Neural progenitor cell (in vitro differentiated cells): ENCODE measurements around the gene SND1. TPM values are rescaled to one million over a fixed set of nuclear protein-coding genes. Genes with fewer than 3 reads are reported as not detected.

ENCODE experiments used
- DNase-seq: peaks from one replicate; pipeline ENCODE4 v3.0.0-alpha.2; 2016; ENCODE audit warnings: low spot score
- H2AFZ ChIP-seq: fragments of 200-600 bp; sonication (generic); replicated peaks from 2 replicates; pipeline ENCODE4 v1.6.1; 2016; ENCODE audit warnings: antibody characterized with exemption
- H3F3A ChIP-seq: fragments of 200-600 bp; sonication (generic); 2 replicates; pipeline ENCODE4 v1.6.1; 2016; ENCODE audit warnings: antibody characterized with exemption, low read depth
- H3K27ac ChIP-seq: fragments of 200-600 bp; sonication (generic); 2 replicates; pipeline ENCODE4 v1.5.1; 2016; ENCODE audit warnings: mild to moderate bottlenecking
- H3K27me3 ChIP-seq: fragments of 200-600 bp; sonication (generic); 2 replicates; pipeline ENCODE4 v1.6.1; 2016; ENCODE audit warnings: mild to moderate bottlenecking, moderate library complexity
- H3K36me3 ChIP-seq: fragments of 200-600 bp; sonication (generic); 2 replicates; pipeline ENCODE4 v1.5.1; 2016
- H3K4me1 ChIP-seq: fragments of 200-600 bp; sonication (generic); 2 replicates; pipeline ENCODE4 v1.6.1; 2016; ENCODE audit warnings: mixed run types
- H3K4me2 ChIP-seq: fragments of 200-600 bp; sonication (generic); 2 replicates; pipeline ENCODE4 v1.6.1; 2016
- H3K4me3 ChIP-seq: fragments of 200-600 bp; sonication (generic); 2 replicates; pipeline ENCODE4 v1.5.1; 2016
- H3K79me2 ChIP-seq: fragments of 200-600 bp; sonication (generic); 2 replicates; pipeline ENCODE4 v1.6.1; 2016; ENCODE audit warnings: low read depth
- H3K9ac ChIP-seq: fragments of 200-600 bp; sonication (generic); 2 replicates; pipeline ENCODE4 v1.6.1; 2016
- H3K9me3 ChIP-seq: fragments of 200-600 bp; sonication (generic); 2 replicates; pipeline ENCODE4 v1.5.1; 2016; ENCODE audit warnings: low read depth
- H4K20me1 ChIP-seq: fragments of 200-600 bp; sonication (generic); 2 replicates; pipeline ENCODE4 v1.6.1; 2016; ENCODE audit warnings: low read depth
- H3K27ac Mint-ChIP-seq: 3 replicates; pipeline ENCODE4 v1.8.0; 2021; ENCODE audit warnings: mixed read lengths
- H3K27me3 Mint-ChIP-seq: 2 replicates; pipeline ENCODE4 v1.8.0; 2022; ENCODE audit warnings: low read depth, mild to moderate bottlenecking, inconsistent platforms, moderate library complexity, mixed read lengths; ENCODE audit not compliant: insufficient read depth
- H3K36me3 Mint-ChIP-seq: 3 replicates; pipeline ENCODE4 v1.8.0; 2021; ENCODE audit warnings: mixed read lengths
- H3K4me1 Mint-ChIP-seq: 3 replicates; pipeline ENCODE4 v1.8.0; 2021; ENCODE audit warnings: mixed read lengths
- H3K4me3 Mint-ChIP-seq: 3 replicates; pipeline ENCODE4 v1.8.0; 2021; ENCODE audit warnings: mild to moderate bottlenecking, moderate library complexity, mixed read lengths
- H3K9me3 Mint-ChIP-seq: 3 replicates; pipeline ENCODE4 v1.8.0; 2020; ENCODE audit warnings: mixed read lengths
- EZH2 ChIP-seq: fragments of 200-600 bp; sonication (generic); IDR thresholded peaks from 2 replicates; pipeline ENCODE4 v1.6.1; 2017; ENCODE audit warnings: antibody characterized with exemption, mild to moderate bottlenecking, moderate library complexity
- EZH2phosphoT487 ChIP-seq: fragments of 200-600 bp; sonication (generic); IDR thresholded peaks from 2 replicates; pipeline ENCODE4 v1.6.1; 2017; ENCODE audit warnings: antibody characterized with exemption
- total RNA-seq: library from RNA; depleted of rRNA; stranded (reverse); fragments of >200 nt; gene quantifications from 2 replicates; pipeline ENCODE4 v1.2.3, GENCODE V29; 2015; ENCODE audit warnings: low replicate concordance
- TF ChIP-seq, protein P1 (sequence below): fragments of 200-600 bp; sonication (generic); IDR thresholded peaks from 2 replicates; pipeline ENCODE4 v1.5.1; 2017; ENCODE audit warnings: antibody characterized with exemption, mild to moderate bottlenecking

The SND1 gene
- total RNA-seq, 1 donor from 2014 or later = 154 TPM

DNA sequence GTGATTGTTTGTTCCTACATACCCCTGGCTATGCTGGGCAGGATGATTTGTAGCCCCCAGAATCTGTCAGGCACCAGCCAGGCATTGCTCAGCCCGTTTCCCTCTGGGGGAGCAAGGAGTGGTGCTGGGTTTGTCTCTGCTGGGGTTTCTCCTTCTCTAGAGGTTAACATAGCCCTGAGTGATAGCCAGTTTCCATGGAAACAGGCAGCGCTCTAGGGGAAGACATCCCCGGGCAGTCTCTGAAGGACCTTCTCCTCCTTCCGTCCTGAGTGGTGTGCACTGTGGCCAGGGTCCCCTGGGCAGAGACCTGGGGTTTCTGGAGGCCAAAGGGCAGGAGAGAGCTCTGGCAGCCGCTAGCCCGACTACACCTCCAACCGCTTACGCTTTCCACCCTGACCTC, 429.8 kb downstream of the SND1 start:
- no peak for TF ChIP-seq EZH2phosphoT487
- no peak for TF ChIP-seq EZH2
- TF ChIP-seq, protein P1, sequence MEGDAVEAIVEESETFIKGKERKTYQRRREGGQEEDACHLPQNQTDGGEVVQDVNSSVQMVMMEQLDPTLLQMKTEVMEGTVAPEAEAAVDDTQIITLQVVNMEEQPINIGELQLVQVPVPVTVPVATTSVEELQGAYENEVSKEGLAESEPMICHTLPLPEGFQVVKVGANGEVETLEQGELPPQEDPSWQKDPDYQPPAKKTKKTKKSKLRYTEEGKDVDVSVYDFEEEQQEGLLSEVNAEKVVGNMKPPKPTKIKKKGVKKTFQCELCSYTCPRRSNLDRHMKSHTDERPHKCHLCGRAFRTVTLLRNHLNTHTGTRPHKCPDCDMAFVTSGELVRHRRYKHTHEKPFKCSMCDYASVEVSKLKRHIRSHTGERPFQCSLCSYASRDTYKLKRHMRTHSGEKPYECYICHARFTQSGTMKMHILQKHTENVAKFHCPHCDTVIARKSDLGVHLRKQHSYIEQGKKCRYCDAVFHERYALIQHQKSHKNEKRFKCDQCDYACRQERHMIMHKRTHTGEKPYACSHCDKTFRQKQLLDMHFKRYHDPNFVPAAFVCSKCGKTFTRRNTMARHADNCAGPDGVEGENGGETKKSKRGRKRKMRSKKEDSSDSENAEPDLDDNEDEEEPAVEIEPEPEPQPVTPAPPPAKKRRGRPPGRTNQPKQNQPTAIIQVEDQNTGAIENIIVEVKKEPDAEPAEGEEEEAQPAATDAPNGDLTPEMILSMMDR = no peak
- peaks cover 19% of the 10 kb centered on the region for H4K20me1 ChIP-seq
- H3K9me3 Mint-ChIP-seq = no peaks in the 10 kb centered on the region
- no peak overlapping the region for H3K27ac ChIP-seq
- no peaks in the 10 kb centered on the region for H3F3A ChIP-seq
- no peaks in the 10 kb centered on the region for H3K27me3 ChIP-seq
- no peak overlapping the region for H2AFZ ChIP-seq
- DNase-seq = no peak
- no peak overlapping the region for H3K4me3 Mint-ChIP-seq
- H3K4me2 ChIP-seq = no peak overlapping the region
- H3K4me3 ChIP-seq = no peak overlapping the region
- H3K36me3 Mint-ChIP-seq = peaks cover 14% of the 10 kb centered on the region
- peaks cover 8% of the 10 kb centered on the region for H3K27me3 Mint-ChIP-seq
- H3K79me2 ChIP-seq = no peaks in the 10 kb centered on the region
- H3K9ac ChIP-seq = no peak overlapping the region
- H3K4me1 ChIP-seq = peaks cover 9% of the 10 kb centered on the region
- H3K9me3 ChIP-seq = no peaks in the 10 kb centered on the region
- no peak overlapping the region for H3K27ac Mint-ChIP-seq
- H3K36me3 ChIP-seq = no peaks in the 10 kb centered on the region
- peaks cover 44% of the 10 kb centered on the region for H3K4me1 Mint-ChIP-seq

DNA sequence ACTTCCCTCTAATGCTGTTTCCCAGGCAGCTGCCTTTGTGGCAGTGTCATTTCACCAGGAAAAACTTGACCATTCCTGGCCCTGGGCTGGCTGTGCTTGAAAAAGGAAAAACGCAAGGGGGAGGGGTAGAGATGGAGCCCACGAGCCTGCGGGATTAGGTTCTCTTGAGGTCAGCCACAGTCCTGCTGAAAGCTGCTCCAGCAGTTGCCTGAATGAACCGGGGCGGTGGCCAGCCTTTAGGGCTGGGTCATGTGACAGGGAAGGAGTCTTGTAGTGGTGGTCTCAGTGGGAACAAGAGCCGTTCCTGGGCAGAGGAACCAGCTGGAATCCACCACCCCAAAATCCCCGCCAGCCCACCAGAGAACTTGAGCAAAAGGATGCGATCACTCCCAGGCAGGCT, 430.4 kb downstream of the SND1 start:
- Histone ChIP-seq H3K27me3 (no peaks in the 10 kb centered on the region), H3K4me3 (no peak overlapping the region), H3K9me3 (no peaks in the 10 kb centered on the region), H3K9ac (no peak overlapping the region), H3K36me3 (no peaks in the 10 kb centered on the region), H3K79me2 (no peaks in the 10 kb centered on the region), H2AFZ (no peak overlapping the region), H3K4me1 (peaks cover 6% of the 10 kb centered on the region), H4K20me1 (peaks cover 12% of the 10 kb centered on the region), H3K27ac (no peak overlapping the region), H3K4me2 (no peak overlapping the region), H3F3A (no peaks in the 10 kb centered on the region)
- Mint-ChIP-seq H3K4me1 (peaks cover 39% of the 10 kb centered on the region), H3K36me3 (peaks cover 20% of the 10 kb centered on the region), H3K4me3 (peak overlapping the region; percentile 64), H3K27ac (peak overlapping the region; percentile 37), H3K27me3 (peaks cover 8% of the 10 kb centered on the region), H3K9me3 (no peaks in the 10 kb centered on the region)
- no peak for TF ChIP-seq EZH2phosphoT487
- TF ChIP-seq, protein P1 = no peak
- TF ChIP-seq EZH2 = no peak
- DNase-seq = peak; percentile 48

DNA sequence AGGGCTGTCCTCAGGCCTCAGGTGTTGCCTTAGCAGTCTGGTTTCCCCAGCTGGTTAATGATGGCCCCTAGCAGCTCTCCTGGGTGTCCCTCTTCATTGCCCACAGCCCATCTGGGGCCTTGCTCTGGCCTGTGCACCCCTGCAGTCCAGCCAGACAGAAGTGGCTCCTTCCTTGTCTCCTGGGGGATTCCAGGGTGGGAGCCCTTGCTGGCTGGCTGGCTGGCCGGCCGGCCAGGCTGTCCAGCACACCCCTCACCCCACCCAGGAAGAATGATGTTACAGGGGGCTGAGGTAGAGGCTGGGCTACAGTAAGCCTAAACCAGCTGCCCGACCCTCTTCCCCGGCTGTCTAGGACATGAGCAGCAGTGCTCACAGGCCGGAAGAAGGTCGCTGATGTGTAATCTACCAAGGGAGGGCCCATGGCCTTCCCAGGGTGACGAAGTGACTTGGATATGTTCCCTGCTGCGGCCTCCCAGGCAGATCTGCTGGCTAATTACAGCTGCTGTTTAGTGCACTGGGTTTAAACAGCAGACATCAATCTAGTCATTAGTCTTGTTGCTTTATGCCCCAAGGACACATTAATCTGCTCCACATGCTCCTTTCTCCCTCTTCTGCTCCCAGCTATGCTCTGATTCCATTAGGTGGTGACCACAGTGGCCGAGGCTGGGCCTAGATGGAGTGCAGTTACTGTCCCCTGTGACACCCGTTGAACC, 433.1 kb downstream of the SND1 start:
- Histone ChIP-seq H2AFZ (no peak overlapping the region), H3K4me1 (peaks cover 6% of the 10 kb centered on the region), H3F3A (no peaks in the 10 kb centered on the region), H3K9me3 (no peaks in the 10 kb centered on the region), H3K27ac (no peak overlapping the region), H3K9ac (no peak overlapping the region), H4K20me1 (peaks cover 12% of the 10 kb centered on the region), H3K4me3 (no peak overlapping the region), H3K27me3 (no peaks in the 10 kb centered on the region), H3K36me3 (no peaks in the 10 kb centered on the region), H3K79me2 (no peaks in the 10 kb centered on the region), H3K4me2 (no peak overlapping the region)
- Mint-ChIP-seq H3K9me3 (no peaks in the 10 kb centered on the region), H3K36me3 (peaks cover 25% of the 10 kb centered on the region), H3K4me1 (peaks cover 34% of the 10 kb centered on the region), H3K27me3 (peaks cover 5% of the 10 kb centered on the region), H3K4me3 (no peak overlapping the region), H3K27ac (peak overlapping the region; percentile 14)
- no peak for TF ChIP-seq EZH2phosphoT487
- TF ChIP-seq EZH2 = no peak
- TF ChIP-seq, protein P1 = no peak
- no peak for DNase-seq
